Islet of Langerhans (tissue), 1 donor: ENCODE measurements around the gene CNST.

ENCODE experiments used
- FAIRE-seq: peaks from one replicate; lab custom pipeline; 2011; peaks lifted over from hg19 to GRCh38; lab: Jason Lieb, UNC

Gene CNST

GRCh38 chr1:246566128-246566812 is at the start of gene CNST, which contains the start of gene TFB2M:
Gene CNST (plus strand): TSS chr1:246566456. CDS start chr1:246591563, 25,107 bp downstream.
Gene TFB2M (minus strand): TSS chr1:246566261. CDS start chr1:246566138, 123 bp downstream.
- FAIRE-seq: peak; percentile 51

- FAIRE-seq: no peak
These were observed 48.9 kb upstream of the CNST start for GRCh38 chr1:246517391-246517790.

GRCh38 chr1:246518456-246519205 is 47.6 kb upstream of the CNST start:
- no peak for FAIRE-seq

- no peak for FAIRE-seq
These were observed 46.7 kb upstream of the CNST start for GRCh38 chr1:246519514-246519913.

- FAIRE-seq: no peak
These were observed 39.9 kb upstream of the CNST start for GRCh38 chr1:246526380-246526779.

GRCh38 chr1:246526915-246527314 is 39.3 kb upstream of the CNST start:
- FAIRE-seq: no peak

GRCh38 chr1:246527402-246528088 is 38.7 kb upstream of the CNST start:
- FAIRE-seq: no peak

GRCh38 chr1:246528933-246529731 is 37.1 kb upstream of the CNST start:
- FAIRE-seq: no peak

GRCh38 chr1:246530482-246530881 is 35.8 kb upstream of the CNST start:
- FAIRE-seq: no peak

- FAIRE-seq: no peak
These were observed 33.7 kb upstream of the CNST start for GRCh38 chr1:246532519-246532918.

GRCh38 chr1:246533371-246533905 is 32.8 kb upstream of the CNST start:
- FAIRE-seq: no peak

- no peak for FAIRE-seq
These were observed 32.1 kb upstream of the CNST start for GRCh38 chr1:246534114-246534513.

GRCh38 chr1:246537441-246537840 is 28.8 kb upstream of the CNST start:
- FAIRE-seq: no peak

GRCh38 chr1:246537887-246538286 is 28.4 kb upstream of the CNST start:
- no peak for FAIRE-seq

- no peak for FAIRE-seq
These were observed 25.3 kb upstream of the CNST start for GRCh38 chr1:246540738-246541491.

GRCh38 chr1:246544001-246544400 is 22.3 kb upstream of the CNST start:
- no peak for FAIRE-seq

GRCh38 chr1:246549665-246550064 is 16.6 kb upstream of the CNST start:
- FAIRE-seq: no peak

- FAIRE-seq: no peak
These were observed 15.9 kb upstream of the CNST start for GRCh38 chr1:246550402-246550801.

GRCh38 chr1:246552110-246552509 is 14.1 kb upstream of the CNST start:
- FAIRE-seq: no peak

GRCh38 chr1:246554201-246554600 is 12.1 kb upstream of the CNST start:
- FAIRE-seq: no peak

- FAIRE-seq: no peak
These were observed 8.2 kb upstream of the CNST start for GRCh38 chr1:246558041-246558440.
